Measurements from ENCODE around the gene CLEC4G.

DNA sequence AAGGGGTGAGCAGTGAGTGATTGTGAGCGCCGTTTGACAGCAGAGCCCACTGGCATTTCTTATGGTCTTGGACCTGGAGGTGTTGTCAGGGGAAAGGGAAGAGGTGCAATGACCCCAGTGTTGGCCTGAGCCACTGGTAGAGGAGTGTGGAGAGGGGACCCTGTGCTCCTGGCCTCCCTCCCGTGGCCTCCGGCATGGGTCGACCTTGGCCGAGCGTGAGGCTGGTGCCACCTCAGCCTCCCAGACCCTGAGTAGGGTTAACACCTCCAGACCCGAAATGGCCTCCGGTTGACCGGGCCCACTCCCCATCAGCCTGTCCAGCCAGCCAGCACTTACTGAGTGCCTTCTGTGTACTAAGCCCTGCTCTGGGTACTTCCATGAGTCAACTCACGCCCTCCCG, 44.7 kb downstream of the CLEC4G start:
- TF ChIP-seq, protein P1, sequence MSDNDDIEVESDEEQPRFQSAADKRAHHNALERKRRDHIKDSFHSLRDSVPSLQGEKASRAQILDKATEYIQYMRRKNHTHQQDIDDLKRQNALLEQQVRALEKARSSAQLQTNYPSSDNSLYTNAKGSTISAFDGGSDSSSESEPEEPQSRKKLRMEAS (IDR thresholded peaks at IDR 0.05; ENCODE audit: insufficient read depth, insufficient read length): no peak
- no peak for TF ChIP-seq JUN (IDR thresholded peaks at IDR 0.05; ENCODE audit: borderline replicate concordance, insufficient read depth, insufficient read length, low read depth)
- TF ChIP-seq, protein P2, sequence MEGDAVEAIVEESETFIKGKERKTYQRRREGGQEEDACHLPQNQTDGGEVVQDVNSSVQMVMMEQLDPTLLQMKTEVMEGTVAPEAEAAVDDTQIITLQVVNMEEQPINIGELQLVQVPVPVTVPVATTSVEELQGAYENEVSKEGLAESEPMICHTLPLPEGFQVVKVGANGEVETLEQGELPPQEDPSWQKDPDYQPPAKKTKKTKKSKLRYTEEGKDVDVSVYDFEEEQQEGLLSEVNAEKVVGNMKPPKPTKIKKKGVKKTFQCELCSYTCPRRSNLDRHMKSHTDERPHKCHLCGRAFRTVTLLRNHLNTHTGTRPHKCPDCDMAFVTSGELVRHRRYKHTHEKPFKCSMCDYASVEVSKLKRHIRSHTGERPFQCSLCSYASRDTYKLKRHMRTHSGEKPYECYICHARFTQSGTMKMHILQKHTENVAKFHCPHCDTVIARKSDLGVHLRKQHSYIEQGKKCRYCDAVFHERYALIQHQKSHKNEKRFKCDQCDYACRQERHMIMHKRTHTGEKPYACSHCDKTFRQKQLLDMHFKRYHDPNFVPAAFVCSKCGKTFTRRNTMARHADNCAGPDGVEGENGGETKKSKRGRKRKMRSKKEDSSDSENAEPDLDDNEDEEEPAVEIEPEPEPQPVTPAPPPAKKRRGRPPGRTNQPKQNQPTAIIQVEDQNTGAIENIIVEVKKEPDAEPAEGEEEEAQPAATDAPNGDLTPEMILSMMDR (IDR thresholded peaks at IDR 0.05; ENCODE audit: extremely low read depth in 1 of 2, insufficient read depth in 1 of 2, low read depth in 1 of 2, low read length in 2 of 2): no peak
- TF ChIP-seq GATA2 (IDR thresholded peaks at IDR 0.05; ENCODE audit: insufficient read depth, insufficient read length, low read depth, low read length): no peak
- no peak for TF ChIP-seq POLR2AphosphoS5 (IDR thresholded peaks at IDR 0.05; ENCODE audit: insufficient read depth, low read depth, low read length)
- no peak for TF ChIP-seq POLR2A (IDR thresholded peaks at IDR 0.05; ENCODE audit: low read depth, low read length)

All from endothelial cell of umbilical vein (primary cell).